Activated T-cell treated with anti-CD3 and anti-CD28 coated beads, Interleukin-2, amount 50 U/mL, for 48 hours (primary cell): ENCODE measurements around the gene NFIC.
A peak's percentile ranks its signal among the peaks of the same experiment; 100 is the strongest.
"Not testable (repeated sequence)": the region's sequence is repeated elsewhere in the genome, so short reads cannot be mapped to it uniquely, and the experiment has no call there.

Source experiments
- DNase-seq, 2 experiments: peaks; one replicate each; pipeline ENCODE4 v3.0.0-alpha.2; 2020

Gene NFIC

GRCh38 chr19:3430366-3430680, 63.9 kb downstream of the NFIC start:
- DNase-seq, result not testable (repeated sequence)

DNA sequence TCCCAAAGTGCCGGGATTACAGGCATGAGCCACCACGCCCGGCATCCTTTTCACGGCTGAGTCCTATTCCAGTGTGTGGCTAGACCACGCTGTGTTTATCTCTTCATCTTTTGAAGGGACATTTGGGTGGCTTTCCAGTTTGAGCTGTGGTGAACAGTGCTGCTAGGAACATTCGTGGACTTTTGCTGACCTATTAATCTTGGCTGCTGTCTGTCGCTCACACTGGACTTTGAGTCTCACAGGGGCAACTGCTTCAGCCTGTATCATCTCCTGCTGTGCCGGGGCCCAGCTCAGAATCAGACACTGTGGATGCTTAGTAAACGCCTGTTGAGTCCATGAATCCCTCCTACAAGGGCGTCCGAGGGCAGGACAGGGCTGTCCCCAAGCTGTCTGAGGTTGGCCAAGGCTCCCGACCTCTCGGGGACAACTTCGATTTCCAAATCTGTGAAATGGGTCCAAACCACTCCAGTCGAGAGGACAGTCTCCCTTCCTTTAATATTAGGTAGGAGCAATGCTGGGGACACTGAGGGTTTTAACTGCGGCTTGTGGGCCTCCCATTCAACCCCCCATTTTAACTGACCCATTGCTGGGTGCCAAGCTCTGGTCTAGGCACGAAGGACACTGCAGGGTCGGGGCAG, 65.5 kb downstream of the NFIC start:
- no peak for DNase-seq

DNA sequence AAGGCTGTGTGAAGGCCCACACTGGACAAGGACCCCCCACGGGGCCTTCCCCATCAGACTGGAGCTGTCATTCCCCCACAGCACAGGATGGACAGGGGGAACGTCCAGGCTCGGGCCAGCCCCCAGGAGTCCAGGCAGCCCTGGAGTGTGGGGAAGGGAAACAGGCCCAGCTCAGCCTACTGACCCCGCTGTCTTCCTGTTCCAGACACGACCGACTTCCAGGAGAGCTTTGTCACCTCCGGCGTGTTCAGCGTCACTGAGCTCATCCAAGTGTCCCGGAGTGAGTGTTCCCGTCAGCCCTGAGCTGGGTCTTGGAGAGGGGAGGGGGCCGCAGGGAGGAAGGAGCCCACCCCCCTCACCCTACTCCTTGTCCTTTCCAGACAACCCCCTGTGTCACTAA, 66.9 kb downstream of the NFIC start:
- no peak for DNase-seq

DNA sequence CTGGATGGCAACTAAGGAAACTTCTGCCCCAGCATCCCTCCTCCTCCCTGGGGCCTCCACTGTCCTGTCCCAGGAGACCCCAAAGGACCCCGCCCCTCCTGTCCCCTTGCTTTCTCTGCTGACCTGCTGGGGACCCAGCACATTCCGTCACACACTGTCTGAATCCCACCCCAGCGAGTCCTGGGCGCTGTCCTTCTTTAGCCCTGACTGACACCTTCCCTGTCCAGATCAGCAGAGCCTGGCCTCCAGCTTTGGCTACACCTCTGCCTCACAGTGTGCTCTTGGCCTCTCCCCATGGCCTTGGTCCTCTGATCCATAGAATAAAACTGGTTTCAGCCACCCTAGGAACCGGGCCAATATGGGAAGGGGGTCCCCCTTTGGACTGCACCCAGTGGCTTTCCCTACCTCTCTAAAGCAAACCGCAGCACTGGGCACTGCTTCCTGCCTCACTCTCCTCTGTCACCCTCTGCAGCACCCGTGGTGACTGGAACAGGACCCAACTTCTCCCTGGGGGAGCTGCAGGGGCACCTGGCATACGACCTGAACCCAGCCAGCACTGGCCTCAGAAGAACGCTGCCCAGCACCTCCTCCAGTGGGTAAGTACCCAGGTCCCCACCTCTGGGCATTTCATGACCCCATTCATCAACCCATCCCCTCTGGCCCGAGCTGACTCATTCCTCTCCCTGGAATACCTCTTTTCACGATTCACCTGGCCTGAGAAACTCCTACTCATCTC, 67.6 kb downstream of the NFIC start:
- DNase-seq, result peak in 1 of 2 experiments; percentile 23

- peak; percentile 97 to 98 for DNase-seq
Measured at GRCh38 chr19:3434630-3435553, 68.5 kb downstream of the NFIC start.

DNA sequence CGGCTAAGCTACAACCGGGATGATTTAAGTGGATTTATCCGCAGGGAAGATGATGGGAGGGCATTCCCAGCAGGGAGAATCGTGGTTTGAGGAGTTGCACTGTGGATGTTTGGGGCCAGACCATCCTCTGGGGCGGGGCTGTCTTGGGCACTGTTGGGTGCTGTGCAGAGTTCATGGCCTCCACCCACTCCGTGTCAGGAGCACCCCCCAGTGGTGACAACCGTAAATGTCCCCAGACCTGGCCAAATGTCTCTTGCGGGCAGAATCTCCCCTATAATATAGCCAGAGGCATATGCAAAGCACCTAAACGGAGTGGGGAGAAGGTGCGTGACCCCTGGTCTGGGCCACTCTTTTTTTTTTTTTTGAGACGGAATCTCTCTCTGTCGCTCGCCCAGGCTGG, 73.7 kb downstream of the NFIC start:
- DNase-seq, result peak; percentile 71 to 72

- DNase-seq, result no peak
Measured at GRCh38 chr19:3441089-3441985, 75.0 kb downstream of the NFIC start.

GRCh38 chr19:3441986-3442329, 75.6 kb downstream of the NFIC start:
- DNase-seq, result no peak

- DNase-seq, result no peak
Measured at GRCh38 chr19:3442487-3443071, 76.2 kb downstream of the NFIC start.

GRCh38 chr19:3443840-3444694, 77.7 kb downstream of the NFIC start:
- no peak for DNase-seq

DNA sequence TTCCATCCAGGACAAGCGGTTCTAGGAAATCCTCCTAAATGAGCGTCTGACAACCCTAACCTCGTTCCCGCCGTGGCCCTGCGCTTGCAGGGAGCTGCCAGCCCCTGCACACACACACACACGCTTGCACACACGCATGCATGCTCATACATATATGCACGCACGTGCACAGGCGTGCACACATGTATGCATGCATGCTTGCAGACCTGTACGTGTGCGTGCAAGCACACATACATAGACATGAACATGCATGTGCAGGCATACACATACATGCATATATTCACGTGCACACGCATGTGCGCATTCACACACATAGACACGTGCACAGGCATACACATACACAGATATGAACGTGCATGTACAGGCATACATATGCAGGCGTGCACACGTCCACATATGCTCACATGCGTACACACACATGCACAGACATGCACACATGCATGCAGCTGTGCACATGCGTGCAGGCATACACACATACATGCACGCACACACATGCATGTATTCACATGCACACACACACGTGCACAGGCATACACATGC, 78.4 kb downstream of the NFIC start:
- DNase-seq, result no peak

DNA sequence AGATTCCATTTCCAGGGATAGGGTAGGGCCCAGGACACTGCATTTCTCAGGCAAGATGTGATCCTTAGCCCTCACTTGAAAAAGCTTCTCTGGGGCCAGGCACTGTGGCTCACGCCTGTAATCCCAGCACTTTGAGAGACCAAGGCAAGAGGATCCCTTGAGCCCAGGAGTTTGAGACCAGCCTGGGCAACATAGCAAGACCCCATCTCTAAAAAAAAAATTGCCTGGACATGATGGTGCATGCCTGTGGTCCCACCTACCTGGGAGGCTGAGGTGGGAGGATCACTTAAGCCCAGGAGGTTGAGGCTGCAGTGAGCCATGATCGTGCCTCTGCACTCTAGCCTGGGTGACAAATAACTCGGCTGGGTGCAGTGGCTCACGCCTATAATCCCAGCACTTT, 80.3 kb downstream of the NFIC start:
- DNase-seq, result not testable (repeated sequence)

DNA sequence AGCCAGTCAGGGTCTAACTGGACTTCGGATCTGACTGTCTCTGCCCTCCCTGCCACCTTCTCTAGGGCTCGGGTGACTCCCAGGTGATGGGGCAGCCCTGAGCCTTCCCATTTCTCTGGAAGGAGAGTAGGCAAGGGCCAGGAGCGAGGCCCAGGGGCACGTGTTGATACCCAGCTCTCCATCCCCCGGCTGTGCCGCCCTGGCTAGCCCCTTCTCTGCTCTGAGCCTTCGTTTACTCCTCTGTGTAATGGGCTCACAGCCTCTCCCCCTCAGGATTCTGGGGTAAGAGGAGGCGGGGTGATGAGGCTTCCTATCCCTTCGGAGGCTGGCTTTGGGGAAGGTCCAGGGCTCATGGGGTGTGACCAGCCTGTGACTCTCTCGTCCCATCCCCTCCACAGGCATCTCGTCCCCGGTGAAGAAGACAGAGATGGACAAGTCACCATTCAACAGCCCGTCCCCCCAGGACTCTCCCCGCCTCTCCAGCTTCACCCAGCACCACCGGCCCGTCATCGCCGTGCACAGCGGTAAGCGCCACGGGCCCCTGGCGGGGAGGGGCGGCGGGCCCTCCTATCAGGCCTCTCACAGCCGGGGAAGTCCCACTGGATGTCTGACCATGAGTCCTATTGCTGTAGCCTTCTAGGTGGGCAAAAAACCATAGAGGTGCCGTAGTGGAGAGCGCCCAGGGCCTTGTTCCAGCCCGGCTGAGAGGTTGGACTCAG, 82.4 kb downstream of the NFIC start:
- no peak for DNase-seq

GRCh38 chr19:3450796-3451411, 84.5 kb downstream of the NFIC start:
- DNase-seq, result no peak

- DNase-seq, result no peak
Measured at GRCh38 chr19:3451451-3451866, 85.1 kb downstream of the NFIC start.

DNA sequence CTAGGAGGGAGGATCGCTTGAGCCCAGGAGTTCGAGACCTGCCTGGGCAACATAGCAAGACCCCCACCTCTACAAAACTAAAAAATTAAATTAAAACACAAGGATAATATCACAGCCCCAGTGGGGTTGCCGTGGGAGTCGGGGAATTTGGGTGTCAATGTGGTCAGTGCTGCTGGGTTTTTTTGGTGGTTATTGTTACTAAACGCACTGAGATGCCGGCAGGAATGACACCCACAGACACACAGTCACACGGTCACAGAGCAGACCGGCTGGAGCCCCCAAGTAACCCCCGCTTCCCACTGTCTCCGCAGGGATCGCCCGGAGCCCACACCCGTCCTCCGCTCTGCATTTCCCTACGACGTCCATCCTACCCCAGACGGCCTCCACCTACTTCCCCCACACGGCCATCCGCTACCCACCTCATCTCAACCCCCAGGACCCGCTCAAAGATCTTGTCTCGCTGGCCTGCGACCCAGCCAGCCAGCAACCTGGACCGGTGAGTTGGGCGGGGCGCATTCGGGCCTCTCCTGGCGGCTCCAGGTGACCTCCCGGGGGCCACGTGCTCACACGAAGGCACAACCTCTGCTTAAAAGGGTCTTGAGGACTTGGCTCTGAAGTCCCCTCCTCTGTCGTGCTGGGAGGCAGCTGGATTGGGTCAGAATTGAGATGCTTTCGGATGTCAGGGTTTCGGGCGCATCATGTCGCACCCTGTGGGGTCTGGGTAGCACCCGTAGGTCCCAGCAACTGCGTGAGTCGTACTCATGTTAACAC, 86.0 kb downstream of the NFIC start:
- no peak for DNase-seq

DNA sequence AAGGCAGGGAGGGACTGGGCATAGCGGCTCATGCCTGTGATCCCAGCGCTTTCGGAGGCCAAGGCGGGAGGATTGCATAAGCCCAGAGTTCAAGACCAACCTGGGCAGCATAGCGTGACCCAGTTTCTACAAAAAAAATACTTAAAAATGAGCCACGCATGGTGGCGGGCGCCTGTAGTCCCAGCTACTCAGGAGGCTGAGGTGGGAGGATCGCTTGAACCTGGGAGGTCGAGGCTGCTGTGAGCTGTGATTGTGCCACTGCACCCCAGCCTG, 86.5 kb downstream of the NFIC start:
- not testable (repeated sequence) for DNase-seq

GRCh38 chr19:3453840-3454239, 87.5 kb downstream of the NFIC start:
- no peak for DNase-seq

DNA sequence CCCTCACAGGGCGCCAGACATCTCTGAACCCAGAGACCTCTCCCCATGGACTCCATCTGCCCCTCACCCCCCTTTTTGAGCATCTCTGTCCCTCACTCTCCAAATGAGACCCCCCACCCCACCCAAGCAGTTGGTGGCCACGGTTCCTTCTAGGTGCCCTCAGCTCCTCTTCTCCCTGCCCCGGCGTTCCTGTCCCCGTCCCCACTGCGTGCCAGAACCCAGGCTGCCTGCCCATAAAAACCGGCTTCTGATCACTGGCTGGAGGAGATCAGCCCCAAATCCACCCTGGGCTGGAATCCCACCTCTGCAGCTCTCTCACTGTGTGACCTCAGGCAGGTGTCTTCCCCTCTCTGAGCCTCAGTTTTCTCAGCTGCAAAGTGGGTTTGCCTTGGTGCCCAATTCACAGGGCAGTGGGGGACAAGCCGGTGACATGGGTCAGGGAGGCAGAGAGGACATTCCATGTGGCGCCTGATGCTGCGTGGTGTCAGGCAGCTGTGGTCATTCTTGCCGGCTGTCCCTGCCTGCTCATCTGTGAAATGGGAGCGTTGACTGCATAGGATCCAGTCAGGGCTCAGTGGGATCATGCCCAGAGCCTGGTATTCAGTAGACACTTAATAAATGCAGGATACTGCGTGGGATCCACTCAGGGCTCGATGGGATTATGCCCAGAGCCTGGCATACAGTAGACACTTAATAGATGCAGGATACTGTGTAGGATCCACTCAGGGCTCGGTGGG, 88.4 kb downstream of the NFIC start:
- no peak for DNase-seq
